ENCODE data around the gene SPSB3.

SPSB3 gene

GRCh38 chr16:1740781-1741490, 41.4 kb downstream of the SPSB3 start:
- H3K4me1 ChIP-seq (ENCODE audit: control insufficient read depth in 1 of 2, insufficient read depth in 2 of 2, low read length in 2 of 2) = peaks cover 13 to 20% of the 10 kb centered on the region in 2 experiments
- no peak overlapping the region for H3K18ac ChIP-seq (ENCODE audit: low read length)
- H2AK5ac ChIP-seq (ENCODE audit: low read length) = no peak overlapping the region
- H3K27me3 ChIP-seq (ENCODE audit: insufficient read depth, low read length) = no peaks in the 10 kb centered on the region
- no peak overlapping the region for H3K27ac ChIP-seq (ENCODE audit: low read depth, low read length)
- no peak overlapping the region for H2BK12ac ChIP-seq (ENCODE audit: low read length)
- no peak overlapping the region for H2BK120ac ChIP-seq (ENCODE audit: insufficient read depth, low read length, poor library complexity)
- H3K9me3 ChIP-seq (ENCODE audit: insufficient read depth, low read depth, low read length) = peaks cover 48% of the 10 kb centered on the region
- no CpG with 5 or more reads among the region's 30 CpGs for WGBS (ENCODE audit: extremely low coverage, insufficient coverage, insufficient read length)
- no peak overlapping the region for H2BK5ac ChIP-seq (ENCODE audit: low read depth, low read length, poor library complexity)
- peaks cover 16 to 20% of the 10 kb centered on the region in 2 experiments for H3K36me3 ChIP-seq (ENCODE audit: control insufficient read depth in 1 of 2, insufficient read depth in 2 of 2, low read length in 2 of 2)
- H3K23ac ChIP-seq (ENCODE audit: low read length) = no peak overlapping the region
- peaks cover 6% of the 10 kb centered on the region for H3K79me2 ChIP-seq (ENCODE audit: control insufficient read depth, insufficient read depth, low read length, poor library complexity)
- H3K14ac ChIP-seq (ENCODE audit: low read length) = no peak overlapping the region
- H3K4me3 ChIP-seq (ENCODE audit: low read depth, low read length) = peak overlapping the region; percentile 1
- H4K91ac ChIP-seq (ENCODE audit: low read depth, low read length) = no peak overlapping the region
- DNase-seq = no peak
- H3K9ac ChIP-seq (ENCODE audit: low read length) = no peak overlapping the region
- no peak overlapping the region for H2AFZ ChIP-seq (ENCODE audit: insufficient read depth, low read length, poor library complexity)
- no peak overlapping the region for H4K8ac ChIP-seq (ENCODE audit: low read depth, low read length)
- H3K4ac ChIP-seq (ENCODE audit: low read depth, low read length) = no peak overlapping the region
- H4K12ac ChIP-seq (ENCODE audit: low read depth, low read length) = no peak overlapping the region
- no peak overlapping the region for H3K4me2 ChIP-seq (ENCODE audit: low read length)
- peaks cover 8% of the 10 kb centered on the region for H3K79me1 ChIP-seq (ENCODE audit: low read length)

- H3K23ac ChIP-seq (ENCODE audit: low read length) = no peak overlapping the region
- no peak overlapping the region for H4K12ac ChIP-seq (ENCODE audit: low read depth, low read length)
- H3K4ac ChIP-seq (ENCODE audit: low read depth, low read length) = no peak overlapping the region
- H3K79me2 ChIP-seq (ENCODE audit: control insufficient read depth, insufficient read depth, low read length, poor library complexity) = peaks cover 3% of the 10 kb centered on the region
- H2BK12ac ChIP-seq (ENCODE audit: low read length) = no peak overlapping the region
- no peak overlapping the region for H3K9ac ChIP-seq (ENCODE audit: low read length)
- H3K4me2 ChIP-seq (ENCODE audit: low read length) = no peak overlapping the region
- peaks cover 20% of the 10 kb centered on the region in 2 experiments for H3K36me3 ChIP-seq (ENCODE audit: control insufficient read depth in 1 of 2, insufficient read depth in 2 of 2, low read length in 2 of 2)
- WGBS (ENCODE audit: extremely low coverage, insufficient coverage, insufficient read length) = no CpG with 5 or more reads among the region's 33 CpGs
- H3K18ac ChIP-seq (ENCODE audit: low read length) = no peak overlapping the region
- H2BK120ac ChIP-seq (ENCODE audit: insufficient read depth, low read length, poor library complexity) = no peak overlapping the region
- no peak for DNase-seq
- H3K14ac ChIP-seq (ENCODE audit: low read length) = no peak overlapping the region
- H4K8ac ChIP-seq (ENCODE audit: low read depth, low read length) = no peak overlapping the region
- no peak overlapping the region for H2AFZ ChIP-seq (ENCODE audit: insufficient read depth, low read length, poor library complexity)
- H3K9me3 ChIP-seq (ENCODE audit: insufficient read depth, low read depth, low read length) = peaks cover 55% of the 10 kb centered on the region
- H3K4me3 ChIP-seq (ENCODE audit: low read depth, low read length) = peak overlapping the region; percentile 42
- H2AK5ac ChIP-seq (ENCODE audit: low read length) = no peak overlapping the region
- no peak overlapping the region for H4K91ac ChIP-seq (ENCODE audit: low read depth, low read length)
- no peaks in the 10 kb centered on the region for H3K27me3 ChIP-seq (ENCODE audit: insufficient read depth, low read length)
- H3K4me1 ChIP-seq (ENCODE audit: control insufficient read depth in 1 of 2, insufficient read depth in 2 of 2, low read length in 2 of 2) = peaks cover 7 to 13% of the 10 kb centered on the region in 2 experiments
- H3K27ac ChIP-seq (ENCODE audit: low read depth, low read length) = no peak overlapping the region
- peaks cover 4% of the 10 kb centered on the region for H3K79me1 ChIP-seq (ENCODE audit: low read length)
- no peak overlapping the region for H2BK5ac ChIP-seq (ENCODE audit: low read depth, low read length, poor library complexity)
Measured at GRCh38 chr16:1740234-1740633, 42.1 kb downstream of the SPSB3 start.

GRCh38 chr16:1734816-1735215, 47.6 kb downstream of the SPSB3 start:
- H4K91ac ChIP-seq (ENCODE audit: low read depth, low read length) = no peak overlapping the region

GRCh38 chr16:1734123-1734522, 48.2 kb downstream of the SPSB3 start:
- Histone ChIP-seq H3K4me3 (ENCODE audit: low read depth, low read length) (no peak overlapping the region), H3K79me2 (ENCODE audit: control insufficient read depth, insufficient read depth, low read length, poor library complexity) (no peaks in the 10 kb centered on the region), H2BK120ac (ENCODE audit: insufficient read depth, low read length, poor library complexity) (no peak overlapping the region), H4K8ac (ENCODE audit: low read depth, low read length) (no peak overlapping the region), H4K12ac (ENCODE audit: low read depth, low read length) (no peak overlapping the region), H3K36me3 (ENCODE audit: control insufficient read depth in 1 of 2, insufficient read depth in 2 of 2, low read length in 2 of 2) (peaks cover 39 to 45% of the 10 kb centered on the region in 2 experiments), H3K79me1 (ENCODE audit: low read length) (no peaks in the 10 kb centered on the region), H4K91ac (ENCODE audit: low read depth, low read length) (no peak overlapping the region), H3K27ac (ENCODE audit: low read depth, low read length) (no peak overlapping the region), H3K18ac (ENCODE audit: low read length) (no peak overlapping the region), H3K27me3 (ENCODE audit: insufficient read depth, low read length) (no peaks in the 10 kb centered on the region), H3K4ac (ENCODE audit: low read depth, low read length) (no peak overlapping the region), H2AFZ (ENCODE audit: insufficient read depth, low read length, poor library complexity) (no peak overlapping the region), H3K14ac (ENCODE audit: low read length) (no peak overlapping the region), H2BK12ac (ENCODE audit: low read length) (no peak overlapping the region), H3K9ac (ENCODE audit: low read length) (no peak overlapping the region), H2BK5ac (ENCODE audit: low read depth, low read length, poor library complexity) (no peak overlapping the region), H3K4me1 (ENCODE audit: control insufficient read depth in 1 of 2, insufficient read depth in 2 of 2, low read length in 2 of 2) (no peaks in the 10 kb centered on the region), H2AK5ac (ENCODE audit: low read length) (no peak overlapping the region), H3K4me2 (ENCODE audit: low read length) (no peak overlapping the region), H3K9me3 (ENCODE audit: insufficient read depth, low read depth, low read length) (peaks cover 44% of the 10 kb centered on the region), H3K23ac (ENCODE audit: low read length) (no peak overlapping the region)
- DNase-seq = no peak
- no CpG with 5 or more reads among the region's 22 CpGs for WGBS (ENCODE audit: extremely low coverage, insufficient coverage, insufficient read length)

More at GRCh38 chr16:1734816-1735215, 47.6 kb downstream of the SPSB3 start:
- no peak overlapping the region for H3K4me3 ChIP-seq (ENCODE audit: low read depth, low read length)
- H2BK12ac ChIP-seq (ENCODE audit: low read length) = no peak overlapping the region
- WGBS (ENCODE audit: extremely low coverage, insufficient coverage, insufficient read length) = no CpG with 5 or more reads among the region's 22 CpGs
- H3K4ac ChIP-seq (ENCODE audit: low read depth, low read length) = no peak overlapping the region
- DNase-seq = no peak
- no peak overlapping the region for H3K14ac ChIP-seq (ENCODE audit: low read length)
- H3K23ac ChIP-seq (ENCODE audit: low read length) = no peak overlapping the region
- no peak overlapping the region for H3K27ac ChIP-seq (ENCODE audit: low read depth, low read length)
- no peaks in the 10 kb centered on the region for H3K79me2 ChIP-seq (ENCODE audit: control insufficient read depth, insufficient read depth, low read length, poor library complexity)
- H2BK5ac ChIP-seq (ENCODE audit: low read depth, low read length, poor library complexity) = no peak overlapping the region
- no peaks in the 10 kb centered on the region for H3K4me1 ChIP-seq (ENCODE audit: control insufficient read depth in 1 of 2, insufficient read depth in 2 of 2, low read length in 2 of 2)
- H2AK5ac ChIP-seq (ENCODE audit: low read length) = no peak overlapping the region
- H3K36me3 ChIP-seq (ENCODE audit: control insufficient read depth in 1 of 2, insufficient read depth in 2 of 2, low read length in 2 of 2) = peaks cover 34 to 38% of the 10 kb centered on the region in 2 experiments
- H3K79me1 ChIP-seq (ENCODE audit: low read length) = no peaks in the 10 kb centered on the region
- H2AFZ ChIP-seq (ENCODE audit: insufficient read depth, low read length, poor library complexity) = no peak overlapping the region
- no peak overlapping the region for H2BK120ac ChIP-seq (ENCODE audit: insufficient read depth, low read length, poor library complexity)
- H4K8ac ChIP-seq (ENCODE audit: low read depth, low read length) = no peak overlapping the region
- H3K18ac ChIP-seq (ENCODE audit: low read length) = no peak overlapping the region
- H3K9me3 ChIP-seq (ENCODE audit: insufficient read depth, low read depth, low read length) = peaks cover 51% of the 10 kb centered on the region
- no peaks in the 10 kb centered on the region for H3K27me3 ChIP-seq (ENCODE audit: insufficient read depth, low read length)
- no peak overlapping the region for H3K9ac ChIP-seq (ENCODE audit: low read length)
- no peak overlapping the region for H3K4me2 ChIP-seq (ENCODE audit: low read length)
- H4K12ac ChIP-seq (ENCODE audit: low read depth, low read length) = no peak overlapping the region

All from trophoblast cell (in vitro differentiated cells and primary cell).